ENCODE data around the gene ZNF594.
"Not testable (repeated sequence)": the region's sequence is repeated elsewhere in the genome, so short reads cannot be mapped to it uniquely, and the experiment has no call there.

The ZNF594 gene

GRCh38 chr17:5135726-5136579 is 55.7 kb downstream of the ZNF594 start:
- DNase-seq: no peak

DNA sequence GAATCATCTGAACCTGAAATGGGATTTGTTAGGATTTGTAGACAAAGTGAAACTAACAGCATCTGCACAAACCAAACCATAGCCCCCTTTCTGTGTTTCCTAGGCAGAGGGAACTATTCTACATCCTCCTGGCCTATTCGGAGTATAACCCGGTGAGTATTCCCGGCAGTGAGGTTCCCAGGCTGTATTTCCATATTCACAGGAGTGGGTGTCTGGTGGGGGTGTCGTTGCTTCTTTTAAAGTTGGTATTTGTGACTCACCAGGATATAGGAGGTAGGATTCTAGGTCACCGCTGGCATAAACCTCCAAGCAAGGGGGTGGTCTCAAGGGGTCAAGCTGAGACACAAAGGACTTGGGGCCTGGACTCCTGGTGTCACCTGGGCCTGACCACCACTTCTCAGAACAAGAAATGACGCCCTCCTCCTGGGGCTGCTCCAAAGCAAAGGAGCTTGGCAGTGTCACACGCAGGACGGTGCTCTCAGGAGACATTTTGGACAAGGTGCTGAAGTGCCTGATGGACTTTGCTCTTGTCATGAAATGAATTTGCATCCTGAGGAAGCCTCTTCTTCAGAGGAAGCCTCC is 56.4 kb downstream of the ZNF594 start:
- DNase-seq: not testable (repeated sequence)

DNA sequence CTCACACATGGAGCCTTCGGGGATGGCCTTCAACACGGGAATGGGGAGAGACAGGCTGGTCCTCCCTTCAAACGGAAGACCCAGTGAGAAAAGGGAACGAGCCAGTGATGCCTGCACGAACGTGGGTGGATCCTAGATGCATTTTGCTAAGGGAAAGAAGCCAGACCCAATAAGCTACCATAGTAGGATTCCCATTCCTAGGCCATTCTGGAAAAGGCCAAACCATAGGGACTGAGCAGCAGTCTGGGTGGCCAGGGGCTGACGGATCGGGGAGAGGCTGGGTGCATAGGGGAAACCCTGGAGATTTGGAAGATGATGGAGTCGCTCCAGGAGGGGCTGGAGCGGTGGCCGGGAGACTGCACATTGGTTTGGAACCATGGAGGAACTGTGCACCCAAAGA is 57.1 kb downstream of the ZNF594 start:
- DNase-seq: not testable (repeated sequence)

GRCh38 chr17:5133961-5134360 is 57.7 kb downstream of the ZNF594 start:
- not testable (repeated sequence) for DNase-seq

GRCh38 chr17:5133311-5133710 is 58.4 kb downstream of the ZNF594 start:
- no peak for DNase-seq

GRCh38 chr17:5132503-5133225 is 59.0 kb downstream of the ZNF594 start:
- not testable (repeated sequence) for DNase-seq

- not testable (repeated sequence) for DNase-seq
Measured at GRCh38 chr17:5131799-5132502, 59.7 kb downstream of the ZNF594 start.

DNA sequence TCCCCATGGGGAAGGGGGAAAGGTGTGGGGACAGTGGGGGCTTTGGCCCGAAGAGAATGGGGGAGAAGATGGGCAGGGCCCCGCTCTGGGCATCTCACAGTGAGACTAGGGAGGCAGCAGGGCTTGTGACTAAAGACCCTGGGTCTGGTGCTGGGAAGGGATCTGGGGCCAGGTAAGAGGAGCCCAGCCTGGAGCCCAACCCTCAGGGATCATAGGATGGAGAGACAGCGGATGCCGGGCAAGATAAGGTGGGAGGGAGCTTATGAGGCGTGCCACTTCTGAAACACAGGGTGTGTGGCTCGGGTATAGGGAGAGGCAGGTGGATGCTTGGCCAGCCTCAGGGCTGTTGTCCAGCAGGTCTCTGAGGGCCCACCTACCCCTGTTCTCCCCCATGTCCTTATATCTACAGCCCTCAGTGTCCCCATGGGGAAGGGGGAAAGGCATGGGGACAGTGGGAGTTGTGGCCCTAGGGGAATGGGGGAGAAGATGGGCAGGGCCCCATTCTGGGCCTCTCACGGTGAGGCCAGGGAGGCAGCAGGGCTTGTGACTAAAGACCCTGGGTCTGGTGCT is 60.4 kb downstream of the ZNF594 start:
- no peak for DNase-seq

- not testable (repeated sequence) for DNase-seq
Measured at GRCh38 chr17:5130687-5131086, 61.0 kb downstream of the ZNF594 start.

GRCh38 chr17:5130261-5130660 is 61.4 kb downstream of the ZNF594 start:
- not testable (repeated sequence) for DNase-seq

DNA sequence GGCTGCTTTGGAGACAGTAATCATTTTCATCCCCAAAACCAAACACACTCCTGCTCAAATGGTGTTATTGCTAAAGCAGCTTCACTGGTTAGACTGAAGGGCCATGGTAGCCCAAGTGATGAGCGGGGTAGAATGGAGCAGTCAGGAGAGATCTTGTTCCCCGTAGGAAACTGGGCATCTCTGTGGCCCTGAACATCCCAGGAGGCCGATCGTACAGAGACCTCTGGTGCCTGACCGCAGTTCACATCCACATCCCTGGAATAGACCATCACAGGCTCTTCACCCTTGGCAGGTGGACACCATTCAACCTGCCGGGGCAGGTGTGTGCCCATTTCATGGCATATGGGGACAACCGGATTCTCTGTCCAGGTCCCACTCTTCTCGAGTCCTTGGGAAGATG is 61.9 kb downstream of the ZNF594 start:
- DNase-seq: not testable (repeated sequence)
